H1 (cell line): ENCODE results near the gene PATJ. TPM values are rescaled to one million over a fixed set of nuclear protein-coding genes. Genes with fewer than 3 reads are reported as not detected.

Experiments used
- BRCA1 ChIP-seq: IDR thresholded peaks from 2 replicates; pipeline ENCODE4 v1.6.1; 2012; ENCODE audit warnings: low read depth, low read length, improper control_type of control experiment
- CHD2 ChIP-seq: IDR thresholded peaks from 2 replicates; pipeline ENCODE4 v1.6.1; 2012; ENCODE audit warnings: low read length, improper control_type of control experiment
- EGR1 ChIP-seq: IDR thresholded peaks from 2 replicates; pipeline ENCODE4 v1.6.1; 2011; ENCODE audit warnings: low read depth, low read length, borderline replicate concordance
- EP300 ChIP-seq, 2 experiments: IDR thresholded peaks; 1 replicate in 1 of 2; 2 replicates in 1 of 2; pipeline ENCODE4 v1.6.1; 2011 to 2012; ENCODE audit warnings: low read depth in 2 of 2, low read length in 2 of 2, mild to moderate bottlenecking in 2 of 2, borderline replicate concordance in 1 of 2, inconsistent platforms in 1 of 2, moderate library complexity in 1 of 2
- PHF8 ChIP-seq: fragments of 200-600 bp; sonication (generic); conservative IDR thresholded peaks from 2 replicates; pipeline ENCODE4 v1.7.1; 2012; ENCODE audit warnings: low read depth, mild to moderate bottlenecking, inconsistent platforms, low read length, moderate library complexity
- RBBP5 ChIP-seq: IDR thresholded peaks from 2 replicates; pipeline ENCODE4 v1.7.1; 2012; ENCODE audit warnings: low read depth, mild to moderate bottlenecking, inconsistent platforms, low read length, moderate library complexity, borderline replicate concordance
- polyA plus RNA-seq, 7 experiments: library from polyadenylated mRNA; depleted of rRNA in 3 of 7; stranded (reverse) in 5 of 7; unstranded in 2 of 7; fragments of >200 nt in 5 of 7; fragments of 200-250 nt in 2 of 7; gene quantifications; 1 replicate in 5 of 7; 2 replicates in 1 of 7; 4 replicates in 1 of 7; pipeline versions ENCODE4 v1.2.1 to v1.2.3, GENCODE V29; 2011 to 2013; ENCODE audit warnings: missing spikeins in 2 of 7, mixed read lengths in 2 of 7
- total RNA-seq: library from RNA; stranded (reverse); fragmentation: NEBNext Ultra II Directional; extraction: Animal tissue kit (Norgen Biotek cat#: 25700); gene quantifications from 2 replicates; pipeline ENCODE4 v1.2.1, GENCODE V29; 2021
- TF ChIP-seq, protein P1 (sequence below): IDR thresholded peaks from 2 replicates; pipeline ENCODE4 v1.6.1; 2012; ENCODE audit warnings: inconsistent platforms

Gene PATJ
- total and polyA plus RNA-seq, 2 of the 8 experiments (the other 6 are each of a cell fraction or from before 2014, with no cell fraction given): 8.2 to 55.6 TPM

DNA sequence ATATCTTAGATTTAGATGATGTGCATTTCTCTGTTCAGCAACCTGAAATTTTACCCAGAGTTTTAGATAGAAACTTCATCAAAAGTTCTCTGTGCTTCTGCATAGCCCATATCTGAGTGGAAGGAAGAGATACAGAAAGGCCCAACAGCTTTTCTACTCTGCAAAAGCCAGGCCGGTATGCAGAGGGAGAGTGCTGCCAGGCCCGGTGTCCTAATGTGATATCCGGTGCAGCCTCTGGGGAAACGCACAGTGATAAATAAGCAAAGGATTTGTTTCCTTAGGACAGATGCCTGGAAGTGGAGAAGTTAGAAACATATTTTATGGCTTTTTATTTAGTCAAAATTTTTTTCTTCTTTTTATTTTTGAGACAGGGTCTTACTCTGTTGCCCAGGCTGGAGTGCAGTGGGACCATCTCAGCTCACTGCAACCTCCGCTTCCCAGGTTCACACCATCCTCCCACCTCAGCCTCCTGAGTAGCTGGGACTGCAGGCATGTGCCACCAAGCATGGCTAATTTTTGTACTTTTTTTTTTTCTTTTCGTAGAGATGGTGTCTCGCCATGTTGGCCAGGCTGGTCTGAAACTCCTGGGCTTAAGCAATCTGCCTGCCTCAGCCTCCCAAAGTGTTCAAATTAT lies 145.8 kb downstream of the PATJ start (continued):
- TF ChIP-seq BRCA1: no peak
- no peak for TF ChIP-seq RBBP5
- no peak for TF ChIP-seq EGR1
- TF ChIP-seq PHF8: no peak
- TF ChIP-seq, protein P1, sequence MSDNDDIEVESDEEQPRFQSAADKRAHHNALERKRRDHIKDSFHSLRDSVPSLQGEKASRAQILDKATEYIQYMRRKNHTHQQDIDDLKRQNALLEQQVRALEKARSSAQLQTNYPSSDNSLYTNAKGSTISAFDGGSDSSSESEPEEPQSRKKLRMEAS: no peak
- TF ChIP-seq CHD2: no peak
- TF ChIP-seq EP300 (IDR thresholded peaks at IDR 0.05; ENCODE audit: borderline replicate concordance in 1 of 2, low read depth in 2 of 2, low read length in 2 of 2): no peak
